ENCODE results near the gene TMEM209. TPM values are rescaled to one million over a fixed set of nuclear protein-coding genes. Genes with fewer than 3 reads are reported as not detected.
"Not testable (repeated sequence)": the region's sequence is repeated elsewhere in the genome, so short reads cannot be mapped to it uniquely, and the experiment has no call there.

Gene TMEM209
- total RNA-seq, 2 donors from 2014 or later, result 11.9 to 21.5 TPM

DNA sequence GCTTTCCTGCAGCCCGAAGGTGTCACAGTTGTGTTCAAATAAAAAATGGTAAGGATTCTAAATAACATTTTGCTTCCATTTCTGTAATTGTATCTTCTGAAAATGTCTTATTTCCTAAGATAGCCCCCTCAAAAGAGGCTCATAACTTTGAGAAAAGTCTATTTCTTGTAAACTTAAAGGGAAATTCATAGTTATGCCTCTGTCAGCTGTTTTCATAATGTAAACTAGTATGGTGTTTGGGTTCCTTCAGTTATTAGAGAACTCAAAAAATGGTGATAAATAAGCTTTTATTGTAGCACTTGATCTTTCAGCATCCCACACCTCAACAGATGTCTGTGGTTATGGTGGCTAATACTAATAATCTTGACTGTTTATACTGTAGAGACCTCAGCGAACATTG lies 77.8 kb downstream of the TMEM209 start:
- 18% methylated on average over 2 of the region's 2 CpGs for WGBS
- no peak for TF ChIP-seq POLR2A (IDR thresholded peaks at IDR 0.05)
- no peak for TF ChIP-seq POLR2AphosphoS5 (IDR thresholded peaks at IDR 0.05)
- TF ChIP-seq, protein P1, sequence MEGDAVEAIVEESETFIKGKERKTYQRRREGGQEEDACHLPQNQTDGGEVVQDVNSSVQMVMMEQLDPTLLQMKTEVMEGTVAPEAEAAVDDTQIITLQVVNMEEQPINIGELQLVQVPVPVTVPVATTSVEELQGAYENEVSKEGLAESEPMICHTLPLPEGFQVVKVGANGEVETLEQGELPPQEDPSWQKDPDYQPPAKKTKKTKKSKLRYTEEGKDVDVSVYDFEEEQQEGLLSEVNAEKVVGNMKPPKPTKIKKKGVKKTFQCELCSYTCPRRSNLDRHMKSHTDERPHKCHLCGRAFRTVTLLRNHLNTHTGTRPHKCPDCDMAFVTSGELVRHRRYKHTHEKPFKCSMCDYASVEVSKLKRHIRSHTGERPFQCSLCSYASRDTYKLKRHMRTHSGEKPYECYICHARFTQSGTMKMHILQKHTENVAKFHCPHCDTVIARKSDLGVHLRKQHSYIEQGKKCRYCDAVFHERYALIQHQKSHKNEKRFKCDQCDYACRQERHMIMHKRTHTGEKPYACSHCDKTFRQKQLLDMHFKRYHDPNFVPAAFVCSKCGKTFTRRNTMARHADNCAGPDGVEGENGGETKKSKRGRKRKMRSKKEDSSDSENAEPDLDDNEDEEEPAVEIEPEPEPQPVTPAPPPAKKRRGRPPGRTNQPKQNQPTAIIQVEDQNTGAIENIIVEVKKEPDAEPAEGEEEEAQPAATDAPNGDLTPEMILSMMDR (IDR thresholded peaks at IDR 0.05), result no peak
- Histone ChIP-seq H3K36me3 (no peaks in the 10 kb centered on the region), H3K9me3 (no peaks in the 10 kb centered on the region), H3K27me3 (replicated peaks; ENCODE audit: insufficient read depth) (no peaks in the 10 kb centered on the region), H3K4me1 (replicated peaks) (peaks cover 9% of the 10 kb centered on the region), H3K27ac (peak overlapping the region in 1 of 2 donors; percentile 42), H3K4me3 (no peak overlapping the region)
- intact Hi-C loops (cut with DNase I), result no loop called here
- no peak for DNase-seq (ENCODE audit: low spot score)

DNA sequence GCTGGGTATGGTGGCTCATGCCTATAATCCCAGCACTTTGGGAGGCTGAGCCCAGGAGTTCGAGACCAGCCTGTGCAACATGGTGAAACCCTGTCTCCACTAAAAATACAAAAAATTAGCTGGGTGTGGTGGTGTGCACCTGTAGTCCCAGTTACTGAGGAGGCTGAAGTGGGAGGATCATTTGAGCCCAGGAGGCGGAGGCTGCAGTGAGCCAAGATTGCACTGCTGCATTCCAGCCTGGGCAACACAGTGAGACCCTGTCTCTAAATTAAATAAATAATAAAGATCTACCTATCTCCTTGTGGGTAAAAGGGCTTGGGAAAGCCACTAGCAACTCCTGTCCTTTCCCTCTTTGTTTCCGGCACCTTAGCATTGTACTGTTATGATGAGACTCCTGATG lies 78.4 kb downstream of the TMEM209 start:
- 88% methylated on average over 3 of the region's 3 CpGs for WGBS
- H3K9me3 ChIP-seq; H3K36me3 ChIP-seq; H3K27me3 ChIP-seq (replicated peaks; ENCODE audit: insufficient read depth); intact Hi-C loops (cut with DNase I); H3K4me3 ChIP-seq; DNase-seq (ENCODE audit: low spot score); H3K4me1 ChIP-seq (replicated peaks): not testable (repeated sequence)
- peak overlapping the region in 1 of 2 donors; percentile 42 for H3K27ac ChIP-seq

DNA sequence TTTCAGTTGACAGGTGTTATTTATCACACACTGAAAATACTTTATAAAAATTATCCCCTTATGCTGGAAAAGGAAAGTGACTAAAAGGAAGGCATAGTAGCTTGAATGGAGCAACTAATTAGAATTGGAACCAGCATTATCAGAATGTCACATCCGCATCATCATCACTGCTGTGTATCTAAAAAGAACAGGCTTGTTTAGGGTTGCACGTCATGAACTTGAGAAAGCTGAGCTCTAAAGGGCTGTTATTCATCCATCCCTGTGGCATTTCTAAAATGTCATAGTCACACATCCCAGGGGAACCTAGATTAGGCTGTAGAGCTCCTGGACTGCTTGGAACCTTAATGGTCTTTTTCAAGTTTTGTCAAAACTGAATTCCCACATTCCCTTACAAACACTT lies 80.5 kb downstream of the TMEM209 start:
- H3K27ac ChIP-seq, result no peak overlapping the region
- no peaks in the 10 kb centered on the region for H3K36me3 ChIP-seq
- no peak overlapping the region for H3K4me3 ChIP-seq
- WGBS, result 94% methylated on average over 2 of the region's 2 CpGs
- H3K27me3 ChIP-seq (replicated peaks; ENCODE audit: insufficient read depth), result no peaks in the 10 kb centered on the region
- H3K4me1 ChIP-seq (replicated peaks), result peaks cover 9% of the 10 kb centered on the region
- TF ChIP-seq, protein P1 (IDR thresholded peaks at IDR 0.05), result no peak
- TF ChIP-seq POLR2A (IDR thresholded peaks at IDR 0.05), result no peak
- TF ChIP-seq POLR2AphosphoS5 (IDR thresholded peaks at IDR 0.05), result no peak
- DNase-seq (ENCODE audit: low spot score), result no peak
- H3K9me3 ChIP-seq, result no peaks in the 10 kb centered on the region
- intact Hi-C loops (cut with DNase I), result no loop called here

DNA sequence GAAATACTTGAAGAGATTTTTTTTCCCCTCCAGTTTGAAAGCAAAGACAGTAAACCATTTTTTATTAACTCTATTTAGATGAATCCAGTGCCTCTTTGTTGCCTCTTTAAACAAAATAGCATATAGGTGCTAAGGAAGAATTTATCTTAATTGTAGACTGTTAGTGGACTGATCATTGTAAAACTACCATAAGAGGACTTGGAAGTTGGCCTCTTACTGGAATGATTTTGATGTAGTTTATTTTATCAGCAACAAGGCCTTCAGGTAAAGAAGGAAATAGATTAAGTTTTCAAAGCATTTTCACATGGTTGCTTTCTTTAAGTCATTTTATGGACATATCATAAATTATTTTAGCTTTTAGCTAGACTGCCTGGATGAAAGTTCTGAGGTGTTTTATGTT lies 81.7 kb downstream of the TMEM209 start:
- Histone ChIP-seq H3K36me3 (no peaks in the 10 kb centered on the region), H3K27me3 (replicated peaks; ENCODE audit: insufficient read depth) (no peaks in the 10 kb centered on the region), H3K4me1 (replicated peaks) (peaks cover 9% of the 10 kb centered on the region), H3K9me3 (no peaks in the 10 kb centered on the region), H3K4me3 (no peak overlapping the region), H3K27ac (no peak overlapping the region)
- intact Hi-C loops (cut with DNase I), result no loop called here
- DNase-seq (ENCODE audit: low spot score), result no peak
- no peak for TF ChIP-seq POLR2AphosphoS5 (IDR thresholded peaks at IDR 0.05)

DNA sequence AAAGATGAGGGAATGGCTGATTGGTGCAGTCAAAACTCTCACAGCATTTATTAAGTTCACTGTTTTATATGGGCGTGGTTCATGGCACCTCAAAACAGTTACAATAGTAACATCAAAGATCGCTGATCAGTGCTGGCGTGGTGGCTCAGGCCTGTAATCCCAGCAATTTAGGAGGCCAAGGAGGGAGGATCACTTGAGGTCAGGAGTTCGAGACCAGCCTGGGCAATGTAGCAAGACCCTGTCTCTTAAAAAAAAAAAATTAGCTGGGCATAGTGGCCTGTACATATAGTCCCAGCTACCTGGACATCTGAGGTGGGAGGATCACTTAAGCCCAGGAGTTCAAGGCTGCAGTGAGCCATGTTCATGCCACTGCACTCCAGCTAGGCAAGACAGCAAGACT lies 86.4 kb downstream of the TMEM209 start:
- intact Hi-C loops (cut with DNase I), result no loop called here
- DNase-seq (ENCODE audit: low spot score), result no peak
- TF ChIP-seq, protein P1 (IDR thresholded peaks at IDR 0.05), result no peak
- TF ChIP-seq POLR2A (IDR thresholded peaks at IDR 0.05), result no peak
- TF ChIP-seq POLR2AphosphoS5 (IDR thresholded peaks at IDR 0.05), result no peak
- no peak overlapping the region for H3K4me3 ChIP-seq
- H3K9me3 ChIP-seq, result no peaks in the 10 kb centered on the region
- no peak overlapping the region for H3K27ac ChIP-seq
- H3K4me1 ChIP-seq (replicated peaks), result no peaks in the 10 kb centered on the region
- WGBS, result over 99% methylated on average over 4 of the region's 4 CpGs
- no peaks in the 10 kb centered on the region for H3K27me3 ChIP-seq (replicated peaks; ENCODE audit: insufficient read depth)
- no peaks in the 10 kb centered on the region for H3K36me3 ChIP-seq

DNA sequence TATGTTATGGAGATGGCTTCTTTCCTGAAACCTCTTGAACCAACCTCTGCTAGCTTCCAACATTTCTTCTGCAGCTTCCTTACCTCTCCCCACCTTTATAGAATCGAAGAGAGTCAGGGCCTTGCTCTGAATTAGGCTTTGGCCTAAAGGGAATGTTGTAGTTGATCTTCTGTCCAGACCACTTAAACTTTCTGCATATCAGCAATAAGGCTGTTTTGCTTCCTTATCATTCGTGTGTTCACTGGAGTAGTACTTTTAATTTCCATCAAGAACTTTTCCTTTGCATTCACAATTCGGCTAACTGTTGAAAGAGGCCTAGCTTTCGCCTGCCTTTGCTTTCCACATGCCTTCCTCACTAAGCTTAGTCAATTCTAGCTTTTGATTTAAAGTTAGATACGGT lies 86.9 kb downstream of the TMEM209 start:
- intact Hi-C loops (cut with DNase I), result no loop called here
- no peak overlapping the region for H3K27ac ChIP-seq
- 82% methylated on average over 5 of the region's 5 CpGs for WGBS
- no peaks in the 10 kb centered on the region for H3K27me3 ChIP-seq (replicated peaks; ENCODE audit: insufficient read depth)
- TF ChIP-seq POLR2A (IDR thresholded peaks at IDR 0.05) (no peak), POLR2AphosphoS5 (IDR thresholded peaks at IDR 0.05) (no peak)
- TF ChIP-seq, protein P1 (IDR thresholded peaks at IDR 0.05), result no peak
- H3K4me3 ChIP-seq, result no peak overlapping the region
- H3K36me3 ChIP-seq, result no peaks in the 10 kb centered on the region
- no peaks in the 10 kb centered on the region for H3K9me3 ChIP-seq
- DNase-seq (ENCODE audit: low spot score), result no peak
- no peaks in the 10 kb centered on the region for H3K4me1 ChIP-seq (replicated peaks)

All from prostate gland (tissue), 2 donors.